GDM1 (cell line): ENCODE results near the gene IL3.

ENCODE experiments used
- DNase-seq: peaks from one replicate; lab custom pipeline; 2025; lab: John Stamatoyannopoulos, UW

The IL3 gene

DNA sequence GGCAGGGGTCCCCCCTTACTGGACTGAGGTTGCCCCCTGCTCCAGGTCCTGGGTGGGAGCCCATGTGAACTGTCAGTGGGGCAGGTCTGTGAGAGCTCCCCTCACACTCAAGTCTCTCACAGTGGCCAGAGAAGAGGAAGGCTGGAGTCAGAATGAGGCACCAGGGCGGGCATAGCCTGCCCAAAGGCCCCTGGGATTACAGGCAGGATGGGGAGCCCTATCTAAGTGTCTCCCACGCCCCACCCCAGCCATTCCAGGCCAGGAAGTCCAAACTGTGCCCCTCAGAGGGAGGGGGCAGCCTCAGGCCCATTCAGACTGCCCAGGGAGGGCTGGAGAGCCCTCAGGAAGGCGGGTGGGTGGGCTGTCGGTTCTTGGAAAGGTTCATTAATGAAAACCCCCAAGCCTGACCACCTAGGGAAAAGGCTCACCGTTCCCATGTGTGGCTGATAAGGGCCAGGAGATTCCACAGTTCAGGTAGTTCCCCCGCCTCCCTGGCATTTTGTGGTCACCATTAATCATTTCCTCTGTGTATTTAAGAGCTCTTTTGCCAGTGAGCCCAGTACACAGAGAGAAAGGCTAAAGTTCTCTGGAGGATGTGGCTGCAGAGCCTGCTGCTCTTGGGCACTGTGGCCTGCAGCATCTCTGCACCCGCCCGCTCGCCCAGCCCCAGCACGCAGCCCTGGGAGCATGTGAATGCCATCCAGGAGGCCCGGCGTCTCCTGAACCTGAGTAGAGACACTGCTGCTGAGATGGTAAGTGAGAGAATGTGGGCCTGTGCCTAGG is 13.0 kb downstream of the IL3 start, which contains the start of gene CSF2:
Gene CSF2, plus strand, starts transcription at position 559 of the 783 bp plus-strand sequence. Its CDS starts 35 bp downstream, at position 594.
- DNase-seq = no peak

DNA sequence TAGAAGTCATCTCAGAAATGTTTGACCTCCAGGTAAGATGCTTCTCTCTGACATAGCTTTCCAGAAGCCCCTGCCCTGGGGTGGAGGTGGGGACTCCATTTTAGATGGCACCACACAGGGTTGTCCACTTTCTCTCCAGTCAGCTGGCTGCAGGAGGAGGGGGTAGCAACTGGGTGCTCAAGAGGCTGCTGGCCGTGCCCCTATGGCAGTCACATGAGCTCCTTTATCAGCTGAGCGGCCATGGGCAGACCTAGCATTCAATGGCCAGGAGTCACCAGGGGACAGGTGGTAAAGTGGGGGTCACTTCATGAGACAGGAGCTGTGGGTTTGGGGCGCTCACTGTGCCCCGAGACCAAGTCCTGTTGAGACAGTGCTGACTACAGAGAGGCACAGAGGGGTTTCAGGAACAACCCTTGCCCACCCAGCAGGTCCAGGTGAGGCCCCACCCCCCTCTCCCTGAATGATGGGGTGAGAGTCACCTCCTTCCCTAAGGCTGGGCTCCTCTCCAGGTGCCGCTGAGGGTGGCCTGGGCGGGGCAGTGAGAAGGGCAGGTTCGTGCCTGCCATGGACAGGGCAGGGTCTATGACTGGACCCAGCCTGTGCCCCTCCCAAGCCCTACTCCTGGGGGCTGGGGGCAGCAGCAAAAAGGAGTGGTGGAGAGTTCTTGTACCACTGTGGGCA is 13.8 kb downstream of the IL3 start:
- no peak for DNase-seq

DNA sequence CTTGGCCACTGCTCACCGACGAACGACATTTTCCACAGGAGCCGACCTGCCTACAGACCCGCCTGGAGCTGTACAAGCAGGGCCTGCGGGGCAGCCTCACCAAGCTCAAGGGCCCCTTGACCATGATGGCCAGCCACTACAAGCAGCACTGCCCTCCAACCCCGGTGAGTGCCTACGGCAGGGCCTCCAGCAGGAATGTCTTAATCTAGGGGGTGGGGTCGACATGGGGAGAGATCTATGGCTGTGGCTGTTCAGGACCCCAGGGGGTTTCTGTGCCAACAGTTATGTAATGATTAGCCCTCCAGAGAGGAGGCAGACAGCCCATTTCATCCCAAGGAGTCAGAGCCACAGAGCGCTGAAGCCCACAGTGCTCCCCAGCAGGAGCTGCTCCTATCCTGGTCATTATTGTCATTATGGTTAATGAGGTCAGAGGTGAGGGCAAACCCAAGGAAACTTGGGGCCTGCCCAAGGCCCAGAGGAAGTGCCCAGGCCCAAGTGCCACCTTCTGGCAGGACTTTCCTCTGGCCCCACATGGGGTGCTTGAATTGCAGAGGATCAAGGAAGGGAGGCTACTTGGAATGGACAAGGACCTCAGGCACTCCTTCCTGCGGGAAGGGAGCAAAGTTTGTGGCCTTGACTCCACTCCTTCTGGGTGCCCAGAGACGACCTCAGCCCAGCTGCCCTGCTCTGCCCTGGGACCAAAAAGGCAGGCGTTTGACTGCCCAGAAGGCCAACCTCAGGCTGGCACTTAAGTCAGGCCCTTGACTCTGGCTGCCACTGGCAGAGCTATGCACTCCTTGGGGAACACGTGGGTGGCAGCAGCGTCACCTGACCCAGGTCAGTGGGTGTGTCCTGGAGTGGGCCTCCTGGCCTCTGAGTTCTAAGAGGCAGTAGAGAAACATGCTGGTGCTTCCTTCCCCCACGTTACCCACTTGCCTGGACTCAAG is 14.6 kb downstream of the IL3 start:
- no peak for DNase-seq

DNA sequence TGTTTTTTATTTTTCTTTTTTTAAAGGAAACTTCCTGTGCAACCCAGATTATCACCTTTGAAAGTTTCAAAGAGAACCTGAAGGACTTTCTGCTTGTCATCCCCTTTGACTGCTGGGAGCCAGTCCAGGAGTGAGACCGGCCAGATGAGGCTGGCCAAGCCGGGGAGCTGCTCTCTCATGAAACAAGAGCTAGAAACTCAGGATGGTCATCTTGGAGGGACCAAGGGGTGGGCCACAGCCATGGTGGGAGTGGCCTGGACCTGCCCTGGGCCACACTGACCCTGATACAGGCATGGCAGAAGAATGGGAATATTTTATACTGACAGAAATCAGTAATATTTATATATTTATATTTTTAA is 15.2 kb downstream of the IL3 start:
- DNase-seq = no peak

DNA sequence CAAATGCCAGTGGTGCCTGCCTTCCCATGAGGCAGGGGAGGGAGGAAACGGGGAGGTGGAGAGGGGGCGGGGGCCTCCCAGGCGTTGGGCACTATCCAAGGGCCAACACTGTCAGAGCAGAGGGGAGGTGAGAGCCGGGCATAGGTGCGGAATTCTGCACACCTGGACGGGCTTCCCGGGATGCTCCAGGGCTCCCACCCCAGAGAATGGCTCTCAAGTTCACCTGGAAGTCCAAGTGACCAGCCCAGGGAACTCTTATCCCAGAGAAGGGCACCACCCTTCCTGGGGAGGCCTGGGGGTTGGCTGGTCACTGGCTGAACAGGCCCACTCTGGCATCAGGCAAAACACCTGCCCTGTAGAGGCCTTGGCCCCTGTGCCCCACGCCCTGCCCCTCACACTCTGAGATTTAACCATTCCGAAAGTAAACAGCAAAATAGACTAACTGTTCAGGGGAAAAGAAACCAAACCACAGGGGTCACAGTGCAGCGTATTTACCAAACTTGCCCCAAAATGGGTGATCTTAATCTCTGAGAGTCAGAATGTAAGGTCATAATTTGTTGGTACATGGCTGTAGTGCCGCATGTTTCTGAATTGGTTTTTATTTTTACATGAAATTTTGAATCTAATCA is 15.9 kb downstream of the IL3 start:
- DNase-seq = no peak

DNA sequence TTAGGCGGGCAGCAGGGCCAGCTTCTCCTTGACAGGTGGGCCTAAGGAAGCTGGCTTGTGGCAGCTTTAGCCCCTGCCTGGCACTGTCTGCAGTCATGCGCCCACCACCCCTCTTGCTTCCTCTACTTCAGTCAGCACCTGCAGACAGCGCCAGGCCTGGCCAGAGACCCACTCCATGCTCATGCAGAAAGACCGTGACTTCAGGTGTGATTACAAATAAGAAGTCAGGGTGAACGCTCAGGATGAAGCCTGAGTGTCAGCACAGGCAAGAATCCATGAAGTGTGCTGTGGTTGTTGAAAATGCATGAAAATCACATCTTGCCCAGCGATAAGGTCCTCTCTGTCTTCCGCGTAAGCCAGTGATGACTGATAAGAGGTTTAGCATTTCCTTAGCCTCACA is 16.5 kb downstream of the IL3 start:
- no peak for DNase-seq

DNA sequence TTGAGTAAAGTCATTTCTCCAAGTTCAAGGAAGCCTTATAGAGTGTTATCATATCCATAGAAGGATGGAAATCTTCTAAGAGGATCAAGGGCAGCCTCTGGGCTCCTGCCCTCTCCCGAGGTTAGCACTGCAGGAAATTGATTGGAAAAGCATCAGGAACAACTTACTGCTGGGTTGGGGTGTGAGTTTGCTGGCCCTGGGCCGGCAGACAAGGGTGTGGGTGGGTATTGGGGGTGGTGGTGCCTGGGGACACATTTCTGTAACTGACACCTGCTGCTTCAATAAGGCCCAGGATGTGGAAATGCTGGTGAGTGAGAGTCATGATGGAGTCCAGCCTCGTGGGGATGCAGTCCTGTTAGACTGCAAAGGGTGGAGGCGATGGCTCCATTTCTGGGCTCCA is 18.6 kb downstream of the IL3 start:
- DNase-seq = no peak

DNA sequence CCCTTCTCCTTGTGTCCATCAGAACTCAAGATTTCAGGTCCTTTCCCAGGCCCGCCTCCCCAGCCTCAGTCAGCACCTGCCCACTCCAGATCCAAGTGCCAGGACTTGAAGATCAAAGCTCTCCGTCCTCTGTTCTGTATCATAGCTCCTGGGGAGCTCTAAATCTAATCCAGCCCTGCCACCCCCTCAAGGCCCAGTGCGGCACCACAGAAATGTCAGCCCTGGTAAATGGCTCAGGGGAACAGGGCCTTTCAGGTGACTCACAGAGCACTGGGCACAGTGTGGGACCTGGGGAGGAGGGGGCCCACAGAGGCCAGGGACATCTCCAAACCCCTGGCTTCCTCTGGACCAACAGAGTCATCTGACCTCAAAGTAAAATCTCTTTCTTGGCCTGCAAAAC is 19.2 kb downstream of the IL3 start:
- DNase-seq = no peak

DNA sequence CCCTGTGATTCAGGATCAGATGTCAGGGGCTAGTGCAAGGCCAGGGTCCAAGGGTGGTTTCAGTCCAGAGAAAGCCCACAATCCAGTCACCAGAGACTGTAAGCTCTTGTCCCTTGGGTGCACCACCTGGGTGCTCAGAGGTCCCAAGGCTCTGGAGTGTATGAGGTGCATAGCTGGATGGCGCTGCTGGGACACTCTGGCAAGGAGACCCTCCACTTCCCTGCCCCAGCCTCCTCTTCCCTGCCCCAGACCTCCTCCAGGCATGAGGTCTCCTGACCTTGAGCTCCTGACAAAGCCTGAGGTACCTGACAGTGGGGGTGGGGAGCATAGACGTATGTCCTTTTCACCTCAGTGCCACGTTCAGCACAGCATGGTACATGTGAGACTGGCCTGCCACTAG is 20.1 kb downstream of the IL3 start:
- no peak for DNase-seq

DNA sequence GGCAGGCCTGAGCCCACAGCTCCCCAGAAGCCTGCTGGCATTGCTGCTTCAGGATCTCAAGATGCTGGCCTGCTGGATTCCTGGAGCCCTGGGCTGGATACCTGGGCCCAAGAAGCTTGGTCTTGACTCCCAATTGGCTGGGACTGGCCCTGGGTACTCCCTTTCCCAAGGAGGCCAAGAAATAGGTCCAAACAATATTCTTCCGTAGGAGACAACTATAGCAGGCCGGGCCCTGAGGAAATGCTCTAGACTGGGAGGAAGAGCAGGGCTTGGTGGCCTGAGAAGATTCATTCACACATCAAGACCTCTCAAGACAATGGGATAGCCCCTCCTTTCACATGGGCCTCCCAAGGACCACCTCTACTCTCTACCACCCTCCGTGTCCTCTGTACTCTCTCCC is 21.0 kb downstream of the IL3 start:
- DNase-seq = no peak

DNA sequence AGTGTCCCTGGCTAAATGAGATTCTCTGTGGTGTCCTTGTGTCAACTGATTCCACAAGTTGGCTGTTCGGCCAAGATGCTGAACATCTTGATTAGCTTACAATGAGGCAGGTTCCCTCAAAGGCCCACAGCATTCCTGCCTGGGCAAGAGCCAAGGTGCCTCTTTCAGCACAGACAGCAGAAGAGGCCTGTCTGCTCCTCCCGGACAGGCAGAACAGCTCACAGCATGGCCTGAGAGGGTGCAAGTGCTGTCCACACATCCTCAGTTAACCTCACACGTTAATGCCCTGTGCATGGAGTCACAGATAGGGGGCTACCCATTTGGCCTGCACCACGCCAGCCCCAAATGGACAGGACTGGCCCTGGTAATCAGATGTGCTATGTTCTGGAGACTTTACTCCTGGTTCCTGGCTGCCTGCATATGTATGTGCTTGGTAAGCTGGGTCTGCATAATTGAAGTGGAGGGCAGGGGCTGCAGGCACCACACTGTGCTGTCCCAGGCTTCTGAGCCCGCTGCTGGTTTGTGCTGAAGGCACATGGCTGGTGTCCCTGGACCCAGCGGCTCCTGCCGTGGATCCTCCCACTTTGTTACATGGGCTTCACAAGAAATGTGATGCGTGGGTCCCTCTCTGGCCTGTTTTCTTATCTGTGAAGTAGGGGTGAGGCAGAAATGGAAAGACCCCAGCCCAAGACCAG is 22.0 kb downstream of the IL3 start:
- DNase-seq = no peak

DNA sequence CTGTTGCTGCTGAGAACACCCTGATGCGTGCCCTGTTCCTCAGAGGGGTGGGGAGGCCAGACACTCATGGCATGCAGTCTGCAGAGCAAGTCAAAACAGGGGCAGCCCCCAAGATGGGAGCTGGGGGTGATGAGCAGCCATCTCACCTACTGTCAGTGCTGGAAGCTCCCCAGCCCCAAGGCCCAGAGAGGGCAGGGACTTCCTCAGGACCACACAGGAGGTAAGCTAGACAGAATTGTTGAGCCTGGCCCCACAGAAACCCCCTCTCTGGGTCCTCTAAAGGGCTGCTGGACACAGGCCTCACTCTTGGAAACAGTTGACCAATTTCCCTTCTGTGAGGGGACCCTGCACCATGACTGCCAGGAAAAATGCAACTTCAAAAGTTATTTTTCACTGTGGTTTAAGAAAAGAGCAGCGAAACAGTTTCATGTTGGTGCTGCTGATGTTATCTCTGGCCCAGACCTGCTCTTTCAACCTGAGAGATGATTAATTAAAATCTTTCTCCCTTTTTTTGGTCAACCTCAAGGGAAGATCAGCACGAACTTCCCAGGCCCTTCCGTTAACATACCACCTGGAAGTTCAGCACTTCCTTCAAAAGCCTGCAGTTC is 22.7 kb downstream of the IL3 start:
- no peak for DNase-seq

DNA sequence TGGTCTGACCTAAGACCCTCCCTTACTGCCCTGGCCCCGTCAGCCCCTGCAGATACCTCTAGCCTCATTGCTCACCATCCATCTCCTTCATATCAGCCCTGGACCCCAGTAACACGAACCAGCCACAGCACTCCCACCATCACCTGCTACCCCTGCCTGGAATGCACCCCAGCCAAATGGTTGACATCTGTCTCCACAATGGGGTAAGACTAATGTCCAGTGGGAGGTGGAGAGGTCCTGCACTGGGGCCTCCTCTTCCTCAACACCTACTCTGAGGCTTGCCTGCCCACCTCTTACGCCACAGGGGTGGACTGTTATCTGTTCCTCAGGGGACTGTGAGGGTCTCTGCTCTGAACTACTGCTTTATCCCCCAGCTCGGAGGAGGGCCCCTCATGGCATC is 25.2 kb downstream of the IL3 start:
- no peak for DNase-seq

DNA sequence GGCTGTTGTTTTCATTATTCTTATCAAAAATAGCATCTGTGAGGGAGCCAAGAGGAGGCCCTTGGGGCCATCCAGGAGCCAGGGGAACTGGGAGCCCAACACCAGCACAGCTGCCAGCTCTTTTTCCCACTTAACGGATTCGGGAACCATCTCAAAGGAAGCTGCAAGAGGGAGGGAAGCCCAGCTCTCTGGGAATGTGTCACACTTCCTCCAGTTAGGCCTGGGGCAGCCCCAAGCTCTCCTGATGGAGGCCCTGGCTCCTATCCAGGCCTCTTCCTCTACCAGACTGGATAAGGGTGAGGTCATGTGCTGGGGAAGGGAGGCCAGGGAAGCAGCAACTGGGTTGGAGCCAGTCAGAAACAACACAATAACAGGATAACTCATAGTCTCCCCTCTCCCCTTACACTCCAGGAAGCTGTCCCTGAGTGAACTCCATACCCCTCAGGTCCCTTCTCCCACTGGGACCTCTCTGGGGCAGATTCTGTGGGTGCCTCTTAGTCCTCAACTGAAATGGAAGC is 25.9 kb downstream of the IL3 start:
- no peak for DNase-seq

DNA sequence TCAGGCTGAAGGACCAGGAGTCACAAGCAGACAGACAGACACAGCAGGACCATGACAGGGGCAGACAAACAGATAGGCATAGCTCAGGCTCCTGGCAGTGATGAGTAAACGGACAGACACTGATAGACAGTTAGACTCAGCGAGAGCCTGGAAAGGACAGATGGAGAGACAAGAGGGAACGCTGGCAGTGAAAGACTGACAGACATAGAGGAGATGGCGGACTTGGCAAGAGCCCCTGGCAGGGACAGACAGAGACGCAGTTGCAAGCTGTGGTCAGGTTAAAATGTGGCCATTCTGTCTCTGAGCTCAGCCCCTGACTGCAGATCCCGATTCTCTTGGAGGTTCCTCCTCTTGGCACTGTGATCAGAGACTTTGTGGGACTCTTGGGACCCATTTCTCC is 26.7 kb downstream of the IL3 start:
- no peak for DNase-seq

DNA sequence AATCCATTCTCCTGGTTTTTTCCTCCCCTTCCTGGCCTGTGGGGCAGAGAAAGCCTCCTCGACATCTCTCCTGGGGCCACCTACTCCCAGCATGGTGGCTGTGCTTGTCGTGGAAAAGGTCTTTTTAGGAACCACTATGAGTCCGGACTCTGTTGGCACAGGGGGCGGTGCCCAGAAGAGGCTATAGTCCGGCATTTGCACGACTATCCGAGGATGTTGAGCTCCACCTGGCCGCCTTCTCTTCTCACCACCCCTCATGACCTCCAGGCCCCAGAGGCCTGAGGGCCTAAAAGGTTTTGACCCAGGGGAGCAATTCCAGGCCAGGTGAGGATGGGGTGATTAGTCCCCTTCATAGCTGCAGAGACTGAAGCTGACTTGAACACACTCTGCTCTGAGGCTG is 27.2 kb downstream of the IL3 start:
- DNase-seq = no peak

DNA sequence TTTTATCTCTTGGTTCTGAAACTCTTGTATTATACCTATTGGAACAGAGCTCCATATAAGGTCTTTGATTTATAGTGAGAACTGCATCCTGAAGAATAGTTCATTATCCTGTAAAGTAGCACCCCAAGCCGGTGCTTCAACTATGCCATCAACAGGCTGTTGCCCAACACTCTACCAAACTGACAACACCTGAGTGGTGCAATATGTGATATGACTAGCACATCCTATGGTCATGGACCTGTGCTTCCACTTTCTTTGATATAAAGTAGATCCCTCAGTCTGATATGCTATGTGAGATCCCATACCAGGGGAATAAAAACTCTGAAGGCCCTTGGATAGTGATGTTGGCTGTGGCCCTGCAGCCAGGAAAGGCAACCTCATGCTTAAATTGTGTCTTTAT is 28.9 kb downstream of the IL3 start:
- DNase-seq = no peak

DNA sequence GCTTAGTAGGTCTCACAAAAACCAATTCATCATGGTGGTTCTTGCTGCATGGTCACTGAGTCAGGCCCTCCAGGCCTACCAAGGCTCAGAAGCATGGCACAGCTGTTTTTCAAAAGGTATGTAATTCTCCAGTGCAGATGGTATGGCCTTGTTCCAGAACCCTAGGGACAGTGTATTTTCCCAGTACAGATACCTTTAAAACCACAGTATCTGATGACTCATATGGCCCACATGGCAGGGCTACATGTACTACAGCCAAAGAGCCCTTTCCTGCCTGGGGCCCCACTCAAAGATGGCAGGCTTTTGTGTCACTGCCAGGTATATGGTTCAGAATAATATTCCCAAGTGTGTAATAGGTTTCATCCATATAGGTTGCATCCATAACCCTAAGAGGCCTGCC is 29.7 kb downstream of the IL3 start:
- no peak for DNase-seq

DNA sequence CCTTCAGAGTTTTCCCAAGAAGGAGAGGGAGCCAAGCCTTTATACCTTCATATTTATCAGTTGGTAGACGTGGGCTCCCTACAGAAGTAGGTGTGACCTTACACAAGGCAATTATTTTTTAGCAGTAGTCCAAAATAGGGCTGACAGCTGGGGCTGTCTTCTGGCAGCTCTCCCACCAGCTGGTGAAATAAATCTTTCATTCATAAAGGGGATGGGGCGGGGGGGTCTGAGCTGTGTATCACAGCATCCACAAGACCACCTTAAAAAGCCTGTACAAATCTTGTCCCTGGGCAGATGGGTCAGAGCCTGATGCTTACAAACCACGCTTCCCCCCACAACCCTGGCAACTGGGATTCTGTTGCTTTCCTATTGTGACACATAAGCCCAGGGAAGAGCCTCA is 32.8 kb downstream of the IL3 start:
- DNase-seq = no peak

DNA sequence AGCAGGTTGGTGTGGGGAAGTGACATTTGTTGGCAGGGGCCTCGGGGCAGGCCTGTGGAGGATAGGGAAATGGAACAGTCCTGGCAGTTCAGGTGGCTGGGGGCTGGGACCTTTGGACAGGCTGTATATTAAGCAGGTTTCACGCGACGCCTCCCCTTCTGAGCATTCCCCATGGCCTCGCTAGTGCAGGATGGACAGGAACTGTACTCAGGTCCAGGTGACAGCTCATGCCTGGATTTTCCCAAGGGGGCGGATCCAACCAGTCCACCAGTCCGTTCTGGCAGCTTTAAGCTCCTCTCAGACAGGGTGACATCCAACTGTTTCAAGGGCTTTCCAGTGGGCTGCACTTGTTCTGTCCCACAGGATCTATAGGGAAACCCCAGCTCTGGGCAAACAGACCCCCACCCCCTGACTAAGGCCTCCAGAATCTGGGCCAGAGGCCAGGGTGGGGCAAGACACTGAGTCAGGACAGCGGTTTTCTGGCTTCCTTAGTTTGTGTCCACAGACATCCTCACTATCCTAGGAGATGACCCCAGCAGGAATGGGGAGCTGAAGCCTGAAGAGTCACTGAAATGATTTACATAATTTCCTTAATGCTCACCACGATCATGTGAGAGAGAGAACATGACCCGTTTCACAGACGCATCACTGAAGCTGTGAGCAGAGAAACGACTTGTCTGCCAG is 34.1 kb downstream of the IL3 start:
- DNase-seq = no peak

DNA sequence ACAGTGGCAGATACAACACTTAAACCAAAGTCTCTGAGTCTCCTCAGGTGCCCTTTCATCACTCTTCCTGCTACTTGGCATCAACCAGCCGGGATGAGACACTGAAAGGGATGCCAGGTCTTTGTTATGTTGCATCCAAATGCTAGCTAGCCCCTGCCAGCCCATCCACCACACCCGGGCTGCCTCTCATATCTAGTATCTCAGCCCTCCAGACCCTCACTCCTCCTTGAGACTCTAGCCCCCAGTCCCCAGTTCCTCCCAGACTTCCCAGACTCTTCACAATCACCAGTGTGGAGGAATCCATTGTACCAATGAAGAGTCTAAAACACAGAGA is 34.6 kb downstream of the IL3 start:
- no peak for DNase-seq
